Esophagus muscularis mucosa (tissue), 4 donors: ENCODE results near the gene SMIM7. TPM values are rescaled to one million over a fixed set of nuclear protein-coding genes. Genes with fewer than 3 reads are reported as not detected.

ENCODE experiments used
- DNase-seq: peaks from one replicate; pipeline ENCODE4 v3.0.0-alpha.2; 2017; ENCODE audit errors: extremely low spot score
- H3K27ac ChIP-seq, 4 donors: fragments of 200-600 bp; sonication (generic); replicated peaks in 1 of 4; 1 replicate in 3 of 4; 2 replicates in 1 of 4; pipeline ENCODE4 v1.5.1; 2016 to 2019; ENCODE audit warnings: mild to moderate bottlenecking in 1 of 4
- H3K27me3 ChIP-seq, 4 donors: fragments of 200-600 bp; sonication (generic); one replicate each; pipeline versions ENCODE4 v1.5.1 to v1.6.0; 2016 to 2019
- H3K36me3 ChIP-seq, 4 donors: fragments of 200-600 bp; sonication (generic); one replicate each; pipeline ENCODE4 v1.5.1; 2016 to 2019
- H3K4me1 ChIP-seq, 4 donors: fragments of 200-600 bp; sonication (generic); one replicate each; pipeline ENCODE4 v1.5.1; 2016 to 2019
- H3K4me3 ChIP-seq, 4 donors: fragments of 200-600 bp; sonication (generic); 1 replicate in 2 of 4; 2 replicates in 2 of 4; pipeline ENCODE4 v1.5.1; 2016 to 2019; ENCODE audit warnings: mild to moderate bottlenecking in 4 of 4, moderate library complexity in 1 of 4
- H3K9me3 ChIP-seq, 4 donors: fragments of 200-600 bp; sonication (generic); 1 replicate in 3 of 4; 2 replicates in 1 of 4; pipeline ENCODE4 v1.5.1; 2016 to 2019
- CTCF ChIP-seq, 3 experiments: fragments of 200-600 bp in 2 of 3; fragments of 450-650 bp in 1 of 3; sonication (generic) in 2 of 3; IDR thresholded peaks; one replicate each; pipeline ENCODE4 v1.5.1; 2017 to 2019; ENCODE audit warnings: antibody characterized with exemption in 3 of 3, mild to moderate bottlenecking in 2 of 3, moderate library complexity in 1 of 3
- EP300 ChIP-seq: sonication (generic); formaldehyde crosslinking; IDR thresholded peaks from one replicate; pipeline ENCODE4 v1.6.1; 2017; ENCODE audit warnings: antibody characterized with exemption
- POLR2A ChIP-seq: fragments of 450-650 bp; IDR thresholded peaks from one replicate; pipeline ENCODE4 v1.6.1; 2017; ENCODE audit warnings: antibody characterized with exemption, moderate library complexity, mild to moderate bottlenecking, low read depth
- POLR2AphosphoS5 ChIP-seq, 2 donors: sonication (generic); formaldehyde crosslinking; IDR thresholded peaks; one replicate each; pipeline ENCODE4 v1.6.1; 2017; ENCODE audit warnings: antibody characterized with exemption in 2 of 2
- WGBS: methylation state at CpG from one replicate; pipeline ENCODE4 v1.1.5; 2018; 5-methylcytosine and 5-hydroxymethylcytosine counted together
- intact Hi-C: fragments of 100-400 bp; cut with DNase I; formaldehyde crosslinking; loops from one replicate; pipeline ENCODE4 v1.15.1; 2023
- total RNA-seq, 4 donors: library from RNA; depleted of rRNA; stranded (reverse); fragments of >200 nt; gene quantifications; one replicate each; pipeline versions ENCODE4 v1.1.0 to v1.2.1, GENCODE V29; 2016

Gene SMIM7
- total RNA-seq, 4 donors from 2014 or later, result 58.5 to 85.0 (median 69.8) TPM

GRCh38 chr19:16623576-16623975, 36.4 kb downstream of the SMIM7 start:
- Histone ChIP-seq H3K4me3 (no peak overlapping the region), H3K27ac (no peak overlapping the region), H3K27me3 (no peaks in the 10 kb centered on the region), H3K36me3 (peaks cover 0 to 22% (median 11%) of the 10 kb centered on the region in 4 donors), H3K4me1 (peaks cover 56 to 86% (median 80%) of the 10 kb centered on the region in 4 donors), H3K9me3 (no peaks in the 10 kb centered on the region)
- WGBS, result 78% methylated on average over 6 of the region's 6 CpGs
- intact Hi-C loops, result no loop called here
- TF ChIP-seq CTCF (IDR thresholded peaks at IDR 0.05), result no peak
- no peak for TF ChIP-seq POLR2A
- no peak for TF ChIP-seq POLR2AphosphoS5 (IDR thresholded peaks at IDR 0.05)
- no peak for TF ChIP-seq EP300
- no peak for DNase-seq

DNA sequence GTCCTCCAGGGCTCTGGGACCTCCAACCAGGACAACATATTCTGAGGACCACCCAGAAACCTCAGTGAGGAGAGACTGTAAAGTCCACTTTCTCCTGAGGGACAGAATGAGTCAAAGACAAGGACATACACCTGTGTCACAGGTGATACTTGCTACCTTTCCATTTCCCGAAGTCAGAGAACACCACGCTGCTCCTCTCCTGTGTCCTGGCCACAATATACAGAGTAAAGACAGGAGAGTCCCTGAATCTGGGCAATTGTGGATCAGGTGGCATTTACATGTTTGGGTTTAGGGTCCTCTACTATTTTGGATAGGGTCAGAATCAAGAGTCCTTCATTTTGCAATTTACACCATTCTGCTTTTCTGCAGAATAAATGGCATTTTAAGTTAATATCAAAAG, 36.9 kb downstream of the SMIM7 start:
- no peaks in the 10 kb centered on the region for H3K9me3 ChIP-seq
- TF ChIP-seq POLR2AphosphoS5 (IDR thresholded peaks at IDR 0.05) (no peak), EP300 (no peak), CTCF (IDR thresholded peaks at IDR 0.05) (no peak), POLR2A (no peak)
- H3K27me3 ChIP-seq, result no peaks in the 10 kb centered on the region
- no peak for DNase-seq
- peaks cover 58 to 91% (median 83%) of the 10 kb centered on the region in 4 donors for H3K4me1 ChIP-seq
- H3K4me3 ChIP-seq, result no peak overlapping the region
- intact Hi-C loops, result no loop called here
- 88% methylated on average over 2 of the region's 2 CpGs for WGBS
- H3K27ac ChIP-seq, result no peak overlapping the region
- H3K36me3 ChIP-seq, result peaks cover 0 to 22% (median 11%) of the 10 kb centered on the region in 4 donors

DNA sequence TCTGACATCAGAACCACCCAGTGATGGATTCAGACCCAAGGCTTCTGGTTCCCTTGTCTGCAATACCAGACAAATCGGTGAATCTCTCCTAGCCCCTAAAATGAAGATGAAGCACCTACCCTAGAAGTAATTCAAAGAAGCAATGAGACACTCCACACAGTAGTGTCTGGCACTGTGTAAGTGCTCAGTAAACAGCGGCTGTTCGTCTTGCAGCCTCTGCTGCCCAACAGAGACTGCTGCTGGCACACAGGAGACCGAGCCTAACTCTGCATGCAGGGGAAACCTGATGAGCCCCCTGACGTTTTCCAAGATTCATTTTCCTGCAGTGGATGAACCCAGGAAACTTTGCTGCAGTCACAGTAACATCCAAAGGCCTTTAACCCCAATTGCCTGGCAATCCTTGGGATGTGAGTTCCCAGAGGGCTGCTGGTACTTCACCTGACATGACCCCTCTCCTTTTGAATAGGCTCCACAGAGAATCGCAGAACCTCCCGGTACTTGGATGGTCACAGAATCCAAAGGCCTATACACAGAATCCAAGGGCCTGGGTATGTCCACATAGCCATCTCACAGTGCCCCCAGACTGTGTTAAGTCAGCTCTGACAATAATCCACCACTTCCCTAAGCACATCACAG, 38.7 kb downstream of the SMIM7 start:
- no peak overlapping the region for H3K4me3 ChIP-seq
- TF ChIP-seq EP300 (no peak), CTCF (IDR thresholded peaks at IDR 0.05) (no peak), POLR2A (no peak), POLR2AphosphoS5 (IDR thresholded peaks at IDR 0.05) (no peak)
- H3K36me3 ChIP-seq, result peaks cover 0 to 22% (median 11%) of the 10 kb centered on the region in 4 donors
- WGBS, result 73% methylated on average over 4 of the region's 7 CpGs
- no peak for DNase-seq
- intact Hi-C loops, result no loop called here
- peaks cover 50 to 95% (median 84%) of the 10 kb centered on the region in 4 donors for H3K4me1 ChIP-seq
- no peak overlapping the region for H3K27ac ChIP-seq
- H3K27me3 ChIP-seq, result no peaks in the 10 kb centered on the region
- no peaks in the 10 kb centered on the region for H3K9me3 ChIP-seq

DNA sequence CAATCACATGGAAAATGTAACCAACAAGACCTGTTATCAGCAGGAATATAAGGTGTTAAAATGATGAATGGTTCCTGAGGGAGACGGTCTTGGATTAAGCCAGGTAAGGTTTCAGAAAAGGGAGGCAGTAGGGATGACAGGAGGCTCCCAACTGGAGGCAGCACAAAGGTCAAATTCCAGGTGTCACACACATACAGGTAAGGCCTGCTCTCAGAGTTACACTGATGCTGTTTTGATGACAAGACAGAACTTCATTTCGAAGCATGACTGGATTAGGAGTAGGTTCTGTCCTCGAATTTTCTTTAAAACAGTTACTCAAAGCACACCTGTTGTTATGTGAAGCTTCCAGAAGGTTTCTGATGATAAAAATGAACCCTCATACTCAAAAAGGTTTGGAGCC, 39.4 kb downstream of the SMIM7 start:
- Histone ChIP-seq H3K27ac (no peak overlapping the region), H3K4me1 (peaks cover 43 to 95% (median 82%) of the 10 kb centered on the region in 4 donors), H3K9me3 (no peaks in the 10 kb centered on the region), H3K36me3 (peaks cover 0 to 20% (median 11%) of the 10 kb centered on the region in 4 donors), H3K27me3 (no peaks in the 10 kb centered on the region), H3K4me3 (no peak overlapping the region)
- DNase-seq, result no peak
- TF ChIP-seq POLR2A (no peak), POLR2AphosphoS5 (IDR thresholded peaks at IDR 0.05) (no peak), EP300 (no peak)
- 65% methylated on average over 3 of the region's 3 CpGs for WGBS
- intact Hi-C loops, result no loop called here

- Histone ChIP-seq H3K9me3 (no peaks in the 10 kb centered on the region), H3K4me1 (peaks cover 39 to 95% (median 77%) of the 10 kb centered on the region in 4 donors), H3K36me3 (peaks cover 0 to 15% (median 11%) of the 10 kb centered on the region in 4 donors), H3K4me3 (no peak overlapping the region), H3K27me3 (no peaks in the 10 kb centered on the region), H3K27ac (no peak overlapping the region)
- 91% methylated on average over 5 of the region's 5 CpGs for whole genome bisulfite sequencing
- no peak for DNase-seq
- TF ChIP-seq CTCF (IDR thresholded peaks at IDR 0.05), result no peak
- no peak for TF ChIP-seq EP300
- no peak for TF ChIP-seq POLR2AphosphoS5 (IDR thresholded peaks at IDR 0.05)
- intact Hi-C loops, result no loop called here
Observed at GRCh38 chr19:16620018-16620417, 39.9 kb downstream of the SMIM7 start.
